K562 (cell line): ENCODE measurements around the gene HEXIM2. TPM values are rescaled to one million over a fixed set of nuclear protein-coding genes. Genes with fewer than 3 reads are reported as not detected.

Source experiments
- BCOR ChIP-seq: fragments of 450-650 bp; IDR thresholded peaks from 2 replicates; pipeline ENCODE4 v1.6.1; 2016
- BRF1 ChIP-seq: IDR thresholded peaks from 3 replicates; pipeline ENCODE4 v1.6.1; 2011; ENCODE audit warnings: borderline replicate concordance, mild to moderate bottlenecking; ENCODE audit not compliant: insufficient read length; ENCODE audit errors: extremely low read depth
- CHD7 ChIP-seq: fragments of 200-600 bp; sonication (generic); IDR thresholded peaks from one replicate; pipeline ENCODE4 v1.6.1; 2012; ENCODE audit warnings: mild to moderate bottlenecking, low read depth, low read length, inconsistent platforms
- CTBP1 ChIP-seq: fragments of 450-650 bp; IDR thresholded peaks from 2 replicates; pipeline ENCODE4 v1.6.1; 2016; ENCODE audit warnings: borderline replicate concordance
- CTCF ChIP-seq, 3 experiments: IDR thresholded peaks in 2 of 3; conservative IDR thresholded peaks in 1 of 3; 2 replicates each; pipeline ENCODE4 v1.5.1; 2011 to 2012; ENCODE audit warnings: low read length in 3 of 3, mild to moderate bottlenecking in 3 of 3, control low read depth in 2 of 3, improper control_type of control experiment in 1 of 3, inconsistent platforms in 1 of 3, low read depth in 1 of 3, mixed read lengths in 1 of 3, moderate library complexity in 1 of 3; ENCODE audit not compliant: insufficient read depth in 2 of 3
- GTF2F1 ChIP-seq: IDR thresholded peaks from 2 replicates; pipeline ENCODE4 v1.6.1; 2011; ENCODE audit warnings: low read depth, low read length, improper control_type of control experiment
- MAX ChIP-seq: sonication (generic); formaldehyde crosslinking; IDR thresholded peaks from 2 replicates; pipeline ENCODE4 v1.9.0; 2022; ENCODE audit warnings: mild to moderate bottlenecking, missing genetic modification reagents
- TARDBP ChIP-seq: fragments of 450-650 bp; IDR thresholded peaks from 2 replicates; pipeline ENCODE4 v1.6.1; 2016
- ZNF133 ChIP-seq: fragments of 250-450 bp; sonication (Bioruptor Pico); IDR thresholded peaks from 2 replicates; pipeline ENCODE4 v1.4.0; 2020; ENCODE audit warnings: mild to moderate bottlenecking
- ZNF444 ChIP-seq: fragments of 250-450 bp; sonication (Bioruptor Pico); IDR thresholded peaks from 2 replicates; pipeline ENCODE4 v1.4.0; 2020; ENCODE audit warnings: mild to moderate bottlenecking, moderate library complexity
- ZNF780A ChIP-seq: fragments of 250-450 bp; sonication (Bioruptor Pico); IDR thresholded peaks from 2 replicates; pipeline ENCODE4 v1.5.0; 2021; ENCODE audit warnings: mild to moderate bottlenecking
- polyA plus RNA-seq, 8 experiments: library from polyadenylated mRNA; depleted of rRNA in 4 of 8; stranded (reverse) in 5 of 8; unstranded in 3 of 8; fragments of >200 nt; fragmentation: Nextera tagmentation in 2 of 8; fragmentation: Illumina TruSeq in 1 of 8; extraction: Ambion mirVana in 2 of 8; extraction: Trizol in 1 of 8; gene quantifications; 2 replicates each; pipeline versions ENCODE4 v1.2.1 to v1.2.3, GENCODE V29; 2011 to 2014; ENCODE audit warnings: inconsistent platforms in 1 of 8, missing spikeins in 1 of 8
- total RNA-seq, 7 experiments: library from RNA; depleted of rRNA in 6 of 7; stranded (reverse); fragments of >200 nt in 6 of 7; fragmentation: Illumina TruSeq in 2 of 7; extraction: Trizol in 2 of 7; gene quantifications; 2 replicates each; pipeline versions ENCODE4 v1.2.1 to v1.2.3, GENCODE V29; 2011 to 2021; ENCODE audit warnings: low replicate concordance in 1 of 7

Gene HEXIM2
- total and polyA plus RNA-seq, 9 of the 15 experiments (the other 6 are each of a cell fraction or from before 2014, with no cell fraction given) = 0.69 to 3.4 (median 1.1) TPM; not detected in 2

DNA sequence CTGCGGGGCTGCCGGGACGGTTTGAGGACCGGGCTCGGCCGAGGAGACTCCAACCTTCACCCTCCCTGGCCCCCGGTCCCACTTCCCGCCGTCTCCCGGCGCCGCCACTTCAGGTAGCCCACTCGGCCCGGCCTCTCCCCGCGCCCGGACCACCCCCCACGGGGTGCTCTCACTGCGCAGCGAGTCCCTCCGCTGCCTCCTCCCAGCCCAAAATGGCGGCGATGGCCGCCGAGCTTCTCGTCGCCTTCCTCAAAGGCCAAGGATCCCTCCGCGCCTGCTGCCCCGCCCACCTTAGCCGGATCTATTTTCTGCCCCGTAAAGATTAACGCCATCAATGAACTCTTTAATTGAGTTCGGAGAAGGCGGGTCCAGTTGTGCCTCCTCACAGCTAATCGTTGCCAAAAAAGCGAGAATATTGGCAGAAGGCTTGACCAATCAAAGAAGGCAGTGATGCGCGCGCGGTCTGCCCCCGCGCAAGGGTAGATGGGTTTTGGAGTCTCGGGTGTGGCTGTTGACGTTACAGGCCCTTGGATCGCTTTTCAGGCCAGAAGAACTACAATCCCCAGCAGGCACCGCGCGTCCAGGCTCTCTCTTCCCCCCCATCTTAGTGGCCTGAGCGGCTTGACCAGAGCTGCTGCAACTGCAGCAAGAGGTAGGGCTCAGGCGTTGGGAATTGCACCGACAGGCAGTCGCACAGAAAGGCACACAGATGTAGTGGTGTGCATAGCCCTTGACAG lies at the start of gene HEXIM2 (continued):
- no peak for TF ChIP-seq CHD7
- TF ChIP-seq GTF2F1 = peak; percentile 63
- TF ChIP-seq ZNF444 (CRISPR knock-in tag) = no peak
- TF ChIP-seq ZNF780A (CRISPR knock-in tag) = no peak
- TF ChIP-seq CTCF (IDR thresholded peaks at IDR 0.05 in 2 of 3, conservative IDR thresholded peaks at IDR 0.05 in 1 of 3; ENCODE audit: insufficient read depth in 2 of 3, low read depth in 1 of 3, low read length in 3 of 3) = no peak
- TF ChIP-seq TARDBP = no peak
- TF ChIP-seq ZNF133 (CRISPR knock-in tag) = no peak
- TF ChIP-seq BCOR = peak; percentile 26; the same call in 1 of the 2 replicates
- TF ChIP-seq BRF1 = no peak
- peak; percentile 65 for TF ChIP-seq MAX
- TF ChIP-seq CTBP1 = no peak
